Stimulated activated CD8-positive, alpha-beta memory T cell treated with anti-CD3 and anti-CD28 coated beads, Interleukin-12 subunit alpha, Interleukin-12 subunit beta, amount 100 ng/mL, for 24 hours (primary cell): ENCODE measurements around the gene RAPGEF4.

ENCODE experiments used
- DNase-seq: peaks from one replicate; pipeline ENCODE4 v3.0.0-alpha.2; 2020; ENCODE audit errors: extremely low read depth

Gene RAPGEF4

GRCh38 chr2:172937884-172938712 is 202.5 kb downstream of the RAPGEF4 start:
- DNase-seq, result no peak

- DNase-seq, result no peak
Observed at GRCh38 chr2:172938713-172939375, 203.2 kb downstream of the RAPGEF4 start.

GRCh38 chr2:172943539-172943938 is 207.9 kb downstream of the RAPGEF4 start:
- no peak for DNase-seq

GRCh38 chr2:172944022-172944793 is 208.6 kb downstream of the RAPGEF4 start:
- no peak for DNase-seq

GRCh38 chr2:172944794-172945509 is 209.3 kb downstream of the RAPGEF4 start:
- no peak for DNase-seq

- DNase-seq, result no peak
Observed at GRCh38 chr2:172945510-172945850, 209.8 kb downstream of the RAPGEF4 start.

- DNase-seq, result no peak
Observed at GRCh38 chr2:172947461-172948153, 212.0 kb downstream of the RAPGEF4 start.

- DNase-seq, result no peak
Observed at GRCh38 chr2:172949522-172949921, 213.9 kb downstream of the RAPGEF4 start.

GRCh38 chr2:172950565-172950964 is 214.9 kb downstream of the RAPGEF4 start:
- DNase-seq, result no peak

- no peak for DNase-seq
Observed at GRCh38 chr2:172951554-172951953, 215.9 kb downstream of the RAPGEF4 start.

GRCh38 chr2:172953411-172953810 is 217.8 kb downstream of the RAPGEF4 start:
- no peak for DNase-seq

- DNase-seq, result no peak
Observed at GRCh38 chr2:172953970-172954852, 218.6 kb downstream of the RAPGEF4 start.

- DNase-seq, result no peak
Observed at GRCh38 chr2:172955587-172955986, 219.9 kb downstream of the RAPGEF4 start.

GRCh38 chr2:172957734-172958133 is 222.1 kb downstream of the RAPGEF4 start:
- DNase-seq, result no peak

- DNase-seq, result no peak
Observed at GRCh38 chr2:172962082-172962481, 226.4 kb downstream of the RAPGEF4 start.

- no peak for DNase-seq
Observed at GRCh38 chr2:172962824-172963223, 227.2 kb downstream of the RAPGEF4 start.

- no peak for DNase-seq
Observed at GRCh38 chr2:172964511-172965139, 229.0 kb downstream of the RAPGEF4 start.

GRCh38 chr2:172965433-172966212 is 230.0 kb downstream of the RAPGEF4 start:
- DNase-seq, result no peak
